GM12801 (cell line): ENCODE results near the gene LKAAEAR1.

Source experiments
- TF ChIP-seq, protein P1 (sequence below): IDR thresholded peaks from one replicate; pipeline ENCODE4 v1.5.1; 2011; ENCODE audit warnings: control low read depth; ENCODE audit not compliant: insufficient read length; ENCODE audit errors: extremely low read depth

The LKAAEAR1 gene

DNA sequence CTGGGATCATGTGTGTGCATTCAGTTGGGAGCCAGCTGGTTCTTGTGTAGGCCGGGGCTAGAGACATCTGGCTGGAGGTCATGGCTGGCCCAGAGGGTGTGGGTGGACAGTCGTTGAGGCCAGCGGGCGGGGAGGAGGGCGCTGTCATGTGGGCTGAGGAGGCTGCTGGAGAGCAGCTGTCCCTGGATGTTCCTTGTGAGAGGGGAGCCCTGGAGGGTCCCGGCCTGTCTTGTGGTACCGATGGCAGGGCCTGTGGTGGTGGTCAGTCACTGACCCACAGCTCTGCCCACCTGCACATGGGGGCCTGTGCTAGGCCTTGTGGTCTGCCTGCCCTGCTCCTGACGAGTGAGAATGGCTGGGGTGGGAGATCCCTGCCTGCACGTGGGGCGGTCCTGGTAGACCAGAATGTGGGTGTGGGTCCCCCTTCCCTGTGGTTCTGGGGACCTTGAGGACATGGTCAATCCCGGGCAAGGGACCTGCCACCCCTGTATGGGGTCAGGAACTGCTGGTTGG lies 50.2 kb downstream of the LKAAEAR1 start:
- TF ChIP-seq, protein P1, sequence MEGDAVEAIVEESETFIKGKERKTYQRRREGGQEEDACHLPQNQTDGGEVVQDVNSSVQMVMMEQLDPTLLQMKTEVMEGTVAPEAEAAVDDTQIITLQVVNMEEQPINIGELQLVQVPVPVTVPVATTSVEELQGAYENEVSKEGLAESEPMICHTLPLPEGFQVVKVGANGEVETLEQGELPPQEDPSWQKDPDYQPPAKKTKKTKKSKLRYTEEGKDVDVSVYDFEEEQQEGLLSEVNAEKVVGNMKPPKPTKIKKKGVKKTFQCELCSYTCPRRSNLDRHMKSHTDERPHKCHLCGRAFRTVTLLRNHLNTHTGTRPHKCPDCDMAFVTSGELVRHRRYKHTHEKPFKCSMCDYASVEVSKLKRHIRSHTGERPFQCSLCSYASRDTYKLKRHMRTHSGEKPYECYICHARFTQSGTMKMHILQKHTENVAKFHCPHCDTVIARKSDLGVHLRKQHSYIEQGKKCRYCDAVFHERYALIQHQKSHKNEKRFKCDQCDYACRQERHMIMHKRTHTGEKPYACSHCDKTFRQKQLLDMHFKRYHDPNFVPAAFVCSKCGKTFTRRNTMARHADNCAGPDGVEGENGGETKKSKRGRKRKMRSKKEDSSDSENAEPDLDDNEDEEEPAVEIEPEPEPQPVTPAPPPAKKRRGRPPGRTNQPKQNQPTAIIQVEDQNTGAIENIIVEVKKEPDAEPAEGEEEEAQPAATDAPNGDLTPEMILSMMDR, result no peak
